PFSK-1 (cell line): ENCODE data around the gene KLRD1.

Experiments used
- FOXP2 ChIP-seq: optimal IDR thresholded peaks from 2 replicates; pipeline ENCODE3; 2011; ENCODE audit warnings: borderline replicate concordance, control low read depth, inconsistent platforms; ENCODE audit not compliant: insufficient read depth; ENCODE audit errors: extremely low read length, extremely low read depth
- POLR2AphosphoS5 ChIP-seq: IDR thresholded peaks from 2 replicates; pipeline ENCODE4 v1.6.1; 2012; ENCODE audit warnings: low read depth, mild to moderate bottlenecking, control low read depth, low read length, moderate library complexity
- REST ChIP-seq, 2 experiments: IDR thresholded peaks; 2 replicates each; pipeline versions ENCODE4 v1.6.1 to v1.8.0; 2011 to 2012; ENCODE audit warnings: low read depth in 2 of 2, low read length in 2 of 2, control low read depth in 1 of 2, inconsistent platforms in 1 of 2, mild to moderate bottlenecking in 1 of 2, moderate library complexity in 1 of 2; ENCODE audit not compliant: insufficient read depth in 1 of 2
- SIN3A ChIP-seq: IDR thresholded peaks from 2 replicates; pipeline ENCODE4 v1.6.1; 2012; ENCODE audit warnings: mild to moderate bottlenecking, low read length, moderate library complexity, borderline replicate concordance; ENCODE audit not compliant: insufficient read depth
- TAF1 ChIP-seq: IDR thresholded peaks from 2 replicates; pipeline ENCODE4 v1.6.1; 2012; ENCODE audit warnings: low read length, control low read depth, borderline replicate concordance; ENCODE audit not compliant: insufficient read depth

The KLRD1 gene

GRCh38 chr12:10276774-10277173 is 30.9 kb upstream of the KLRD1 start:
- TF ChIP-seq TAF1 (no peak), POLR2AphosphoS5 (no peak), REST (IDR thresholded peaks at IDR 0.05; ENCODE audit: insufficient read depth in 1 of 2, low read depth in 2 of 2, low read length in 2 of 2) (no peak), FOXP2 (no peak), SIN3A (no peak)

- no peak for TF ChIP-seq FOXP2
- no peak for TF ChIP-seq SIN3A
- no peak for TF ChIP-seq TAF1
- TF ChIP-seq REST (IDR thresholded peaks at IDR 0.05; ENCODE audit: insufficient read depth in 1 of 2, low read depth in 2 of 2, low read length in 2 of 2), result no peak
- TF ChIP-seq POLR2AphosphoS5, result no peak
Observed at GRCh38 chr12:10278104-10278503, 29.6 kb upstream of the KLRD1 start.

GRCh38 chr12:10279937-10280336 is 27.7 kb upstream of the KLRD1 start:
- TF ChIP-seq SIN3A (no peak), REST (IDR thresholded peaks at IDR 0.05; ENCODE audit: insufficient read depth in 1 of 2, low read depth in 2 of 2, low read length in 2 of 2) (no peak), FOXP2 (no peak), TAF1 (no peak), POLR2AphosphoS5 (no peak)

GRCh38 chr12:10283027-10283426 is 24.6 kb upstream of the KLRD1 start:
- TF ChIP-seq FOXP2 (no peak), POLR2AphosphoS5 (no peak), TAF1 (no peak), SIN3A (no peak), REST (IDR thresholded peaks at IDR 0.05; ENCODE audit: insufficient read depth in 1 of 2, low read depth in 2 of 2, low read length in 2 of 2) (no peak)

GRCh38 chr12:10285919-10286318 is 21.8 kb upstream of the KLRD1 start:
- TF ChIP-seq FOXP2 (no peak), POLR2AphosphoS5 (no peak), REST (IDR thresholded peaks at IDR 0.05; ENCODE audit: insufficient read depth in 1 of 2, low read depth in 2 of 2, low read length in 2 of 2) (no peak), SIN3A (no peak), TAF1 (no peak)
